Measurements from ENCODE around the gene CCDC18.

DNA sequence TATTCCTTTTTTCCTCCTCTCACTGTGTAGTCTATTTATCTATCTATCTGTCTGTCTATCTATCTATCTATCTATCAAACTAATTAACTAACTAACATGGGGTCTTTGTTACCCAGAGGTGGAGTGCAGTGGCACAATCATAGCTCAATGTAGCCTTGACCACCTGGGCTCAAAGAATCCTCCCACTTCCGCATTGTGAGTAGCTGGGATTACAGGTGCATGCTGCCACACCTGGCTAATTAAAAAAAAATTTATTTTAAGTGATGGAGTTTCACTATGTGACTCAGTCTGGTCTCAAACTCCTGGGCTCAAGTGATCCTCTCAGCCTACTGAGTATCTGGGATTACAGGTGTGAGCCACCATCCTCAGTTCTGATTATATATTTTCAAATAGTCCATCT is 71.4 kb downstream of the CCDC18 start:
- no peak for TF ChIP-seq POLR2AphosphoS5 (IDR thresholded peaks at IDR 0.05; ENCODE audit: borderline replicate concordance, low read depth, low read length)
- no peak for TF ChIP-seq EZH2 (IDR thresholded peaks at IDR 0.05)
- TF ChIP-seq FOXP2 (optimal IDR thresholded peaks at IDR 0.05; ENCODE audit: control extremely low read depth, extremely low read length, insufficient read depth), result no peak

Data from SK-N-MC (cell line).